ENCODE measurements around the gene LAMP1.

GRCh38 chr13:113283904-113284303 lies 13.1 kb upstream of the LAMP1 start:
- TF ChIP-seq EZH2 (IDR thresholded peaks at IDR 0.05; ENCODE audit: low read length, missing control alignments) (no peak), CTCF (conservative IDR thresholded peaks at IDR 0.05 in 1 of 2, IDR thresholded peaks at IDR 0.05 in 1 of 2; ENCODE audit: low read depth in 1 of 2, low read length in 2 of 2) (no peak)

All from fibroblast of lung (primary cell).